Suppressor macrophage (primary cell): ENCODE data around the gene CYB5B.
A peak's percentile ranks its signal among the peaks of the same experiment; 100 is the strongest.

Source experiments
- DNase-seq, 4 experiments: peaks; one replicate each; pipeline ENCODE4 v3.0.0-alpha.2; 2020 to 2022

The CYB5B gene

DNA sequence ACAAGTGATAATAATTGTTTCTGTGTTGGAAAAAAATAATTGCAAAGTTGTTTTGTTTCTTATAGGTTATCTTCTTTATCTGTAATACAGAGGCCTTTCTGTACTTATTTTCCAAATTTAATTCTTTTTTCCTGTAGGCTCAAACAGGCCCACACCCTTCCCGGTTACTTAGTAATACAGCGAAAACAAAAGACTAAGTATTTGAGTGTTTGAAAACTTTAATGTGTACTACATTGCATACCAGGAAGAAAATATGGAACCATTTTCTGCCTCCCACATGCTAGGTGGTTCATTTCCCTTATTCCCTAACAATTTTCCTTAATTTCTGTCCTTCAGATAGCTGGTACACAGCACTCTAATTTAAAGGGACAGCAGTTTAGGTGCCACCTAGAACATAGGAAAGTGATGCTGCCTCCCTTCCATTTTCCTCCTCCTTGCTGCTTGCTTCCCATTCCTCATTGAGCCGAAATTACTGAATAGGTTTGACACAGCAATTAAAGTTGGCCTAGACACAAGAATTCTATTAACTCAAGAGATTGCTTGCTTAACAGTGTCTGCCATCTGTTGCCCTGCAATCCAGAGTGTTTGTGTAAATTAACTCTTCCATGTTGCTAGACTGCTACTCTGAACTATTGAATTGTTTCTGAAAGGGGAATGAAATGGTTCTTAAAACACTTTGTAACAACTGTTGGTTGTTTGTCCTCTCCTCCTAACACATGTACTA is 24.2 kb downstream of the CYB5B start:
- DNase-seq, result no peak

DNA sequence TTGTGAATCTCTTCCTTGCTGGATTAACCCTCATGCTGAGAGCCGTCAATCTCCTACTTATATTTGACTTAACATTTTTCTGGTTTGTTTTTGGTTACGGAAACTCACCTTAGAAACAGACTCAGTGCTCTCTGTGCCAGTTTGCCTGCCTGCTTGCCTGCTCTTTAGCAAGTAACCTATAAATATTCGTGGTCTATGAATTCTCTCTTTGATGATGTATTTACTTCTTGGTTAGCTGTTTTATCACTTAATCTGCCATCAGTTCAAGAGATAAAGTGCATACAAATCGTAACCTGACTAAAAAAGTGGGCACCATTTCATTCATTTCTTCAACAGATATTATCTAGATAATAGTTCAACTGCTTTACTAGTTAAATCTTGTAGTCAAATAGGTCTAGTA is 26.7 kb downstream of the CYB5B start:
- DNase-seq, result no peak

DNA sequence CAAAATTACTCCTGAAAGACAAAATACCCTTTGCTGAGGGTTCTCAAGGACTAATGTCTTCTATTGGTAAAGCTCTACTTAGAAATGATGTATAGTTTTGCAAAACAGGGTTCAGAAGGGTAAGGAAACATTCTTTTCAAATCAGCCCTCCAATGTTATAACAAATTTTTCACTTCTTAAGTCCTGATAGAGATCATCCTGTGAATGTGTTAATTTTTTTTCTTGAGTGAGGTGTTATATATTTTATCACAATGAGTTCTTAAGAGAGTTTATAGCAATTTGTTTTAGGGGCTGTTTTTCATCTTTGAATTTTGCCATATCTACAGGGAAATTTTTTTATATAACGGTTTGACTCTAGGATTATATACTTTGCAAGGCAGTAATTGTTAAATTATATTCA is 29.5 kb downstream of the CYB5B start:
- no peak for DNase-seq

DNA sequence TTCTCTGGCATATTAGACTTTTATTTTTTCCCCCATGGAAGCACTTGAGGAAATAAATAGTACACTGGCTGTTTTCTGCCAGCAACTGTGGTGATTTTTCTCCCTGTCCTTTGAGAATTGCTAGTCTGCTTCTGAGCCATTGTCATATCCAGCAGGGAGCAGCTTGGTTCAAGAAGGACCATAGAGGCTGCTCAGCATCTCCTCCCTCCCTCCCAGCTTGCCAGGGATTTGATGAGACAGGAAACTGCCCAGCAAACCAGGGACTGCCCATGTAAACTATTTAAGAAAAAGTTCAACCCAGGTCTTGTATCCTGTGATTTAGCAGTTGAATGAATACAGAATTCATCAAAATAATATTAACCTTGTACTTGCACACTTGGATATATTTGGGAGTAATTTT is 39.5 kb downstream of the CYB5B start:
- DNase-seq, result no peak

DNA sequence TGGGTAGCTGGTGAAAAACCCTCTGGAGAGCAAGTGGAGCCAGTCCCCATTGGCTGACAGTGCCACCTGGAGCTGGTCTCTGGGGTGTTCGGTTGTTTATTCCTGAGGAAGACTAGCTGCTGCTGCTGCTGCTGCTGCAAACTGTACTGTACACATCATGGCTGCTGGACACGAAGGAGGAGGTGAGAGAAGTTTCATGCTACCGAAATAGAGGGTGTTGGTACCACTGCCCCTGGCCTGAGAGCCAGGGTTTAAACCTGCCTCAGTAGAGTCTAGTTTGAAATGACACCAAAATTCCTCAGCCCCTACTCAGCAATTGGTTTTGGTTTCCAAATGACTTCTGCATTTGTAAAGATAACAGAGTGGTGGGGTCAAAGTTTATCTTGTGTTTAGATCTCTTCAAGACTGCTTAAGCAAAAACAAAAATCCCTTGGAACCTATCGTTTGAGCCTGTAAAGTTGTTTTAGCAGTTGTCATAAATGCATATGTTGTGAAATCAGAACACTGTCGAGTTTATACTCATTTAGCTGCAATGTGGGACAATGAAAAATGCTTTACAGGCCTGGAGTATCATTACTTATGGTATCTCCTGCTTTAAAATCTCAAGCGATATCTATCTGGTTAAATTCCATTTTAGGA is 40.8 kb downstream of the CYB5B start:
- no peak for DNase-seq

DNA sequence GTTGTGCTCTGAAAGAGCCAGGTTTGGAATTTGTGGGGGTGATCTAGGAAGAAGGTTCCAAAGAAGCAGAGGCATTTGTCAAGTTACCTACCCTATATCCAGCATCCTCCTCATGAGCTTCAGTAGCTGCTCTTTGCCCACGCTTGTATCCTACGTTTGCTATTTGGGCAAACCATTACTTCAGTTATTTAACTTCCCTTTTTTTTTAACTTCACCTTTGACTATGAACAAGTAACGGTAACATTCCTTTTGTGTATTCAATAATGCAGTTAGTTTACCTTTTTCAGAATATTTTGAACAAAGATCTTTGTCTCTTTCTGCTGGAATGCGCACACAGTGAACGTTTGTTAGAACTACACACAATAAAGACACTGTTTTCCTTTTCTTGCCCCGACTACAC is 41.5 kb downstream of the CYB5B start:
- no peak for DNase-seq

DNA sequence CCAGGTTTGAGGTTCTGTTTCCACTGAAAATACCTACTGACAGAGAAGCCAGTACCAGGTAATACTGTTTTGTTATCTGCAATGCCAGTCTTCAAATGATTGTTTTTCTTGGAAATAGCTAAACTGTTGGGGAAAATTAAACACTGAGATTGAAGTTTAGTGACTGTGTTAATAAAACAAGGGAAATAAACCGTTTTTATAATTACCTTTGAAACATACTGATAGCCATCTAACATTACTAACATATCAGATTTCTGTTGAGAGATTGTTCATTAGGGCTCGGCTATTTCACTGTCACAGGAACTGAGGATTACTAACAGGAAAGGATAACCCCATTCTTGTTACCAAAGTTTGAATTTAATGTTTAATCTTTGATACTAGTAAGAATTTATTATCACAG is 42.1 kb downstream of the CYB5B start:
- DNase-seq, result no peak

DNA sequence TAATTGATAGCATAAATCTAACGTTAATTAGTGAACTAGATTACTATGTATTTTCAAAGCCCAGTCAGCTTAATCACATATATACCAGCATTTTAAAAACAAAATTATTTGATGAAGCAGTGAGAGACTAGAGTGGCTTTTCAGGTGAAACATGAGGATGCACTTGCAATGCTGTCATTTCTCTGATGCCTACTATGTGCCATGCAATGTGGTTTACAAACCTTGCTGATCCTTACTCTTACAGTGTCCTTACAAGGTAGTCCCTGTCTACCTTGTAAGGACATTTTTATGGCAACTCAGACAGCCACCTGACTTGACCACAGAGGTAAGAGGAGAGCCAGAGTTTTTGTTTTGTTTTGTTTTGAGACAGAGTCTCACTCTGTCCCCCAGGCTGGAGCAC is 42.7 kb downstream of the CYB5B start:
- no peak for DNase-seq

DNA sequence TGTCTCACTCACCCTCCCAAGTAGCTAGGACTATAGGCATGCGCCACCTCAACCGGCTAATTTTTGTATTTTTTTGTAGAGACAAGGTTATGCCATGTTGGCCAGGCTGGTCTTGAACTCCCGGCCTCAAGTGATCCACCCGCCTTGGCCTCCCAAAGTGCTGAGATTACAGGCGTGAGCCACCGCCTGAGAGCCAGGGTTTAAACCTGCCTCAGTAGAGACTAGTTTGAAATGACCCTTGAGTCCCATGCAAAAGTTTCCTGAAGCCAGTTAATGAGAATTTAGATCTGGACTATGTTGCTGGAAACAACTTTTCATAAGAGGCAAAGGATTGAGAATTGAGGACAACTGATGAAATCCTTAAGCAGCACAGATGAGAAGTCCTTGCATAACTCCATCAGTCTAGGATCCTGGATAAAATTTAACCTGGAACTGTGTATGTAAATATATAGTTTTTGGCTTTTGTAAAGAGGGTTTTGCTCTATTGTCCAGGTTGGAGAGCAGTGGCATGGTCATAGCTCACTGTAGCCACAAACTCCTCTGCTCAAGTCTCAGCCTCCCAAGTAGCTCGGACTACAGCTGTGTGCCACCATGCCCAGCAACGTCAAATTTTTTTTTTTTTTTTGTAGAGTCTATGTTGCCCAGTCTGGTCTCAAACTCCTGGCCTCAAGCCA is 43.2 kb downstream of the CYB5B start:
- no peak for DNase-seq

DNA sequence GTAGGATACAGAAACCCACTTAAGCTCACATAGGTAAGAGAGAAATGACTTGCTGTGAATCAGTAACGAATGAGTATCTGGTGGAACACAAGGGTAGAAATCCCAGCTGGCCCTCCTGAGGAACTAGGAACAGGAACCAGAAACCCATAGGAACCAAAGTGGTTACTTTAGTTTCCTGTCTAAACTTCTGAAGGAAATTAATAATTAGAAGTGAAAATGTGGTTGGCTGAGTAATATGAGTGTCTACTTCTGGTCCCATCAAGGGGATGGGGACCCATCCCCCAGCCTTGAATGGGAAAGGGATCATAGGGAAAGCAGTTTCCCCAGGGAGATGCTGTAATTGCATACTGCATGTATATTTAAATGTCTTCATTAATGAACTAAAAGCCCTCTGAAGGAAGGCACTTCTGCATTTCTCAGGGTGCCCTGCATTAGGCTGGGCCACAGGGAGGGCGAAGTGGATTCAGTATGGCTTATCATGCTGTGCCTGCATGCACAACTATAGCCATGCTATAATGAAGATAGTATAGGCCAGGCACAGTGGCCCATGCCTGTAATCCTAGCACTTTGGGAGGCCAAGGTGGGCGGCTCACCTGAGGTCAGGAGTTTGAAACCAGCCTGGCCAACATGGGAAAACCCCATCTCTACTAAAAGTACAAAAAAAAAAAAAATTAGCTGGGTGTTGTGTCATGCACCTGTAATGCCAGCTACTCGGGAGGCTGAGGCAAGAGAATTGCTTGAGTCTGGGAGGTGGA is 45.6 kb downstream of the CYB5B start:
- peak; percentile 30 to 75 (median 58) for DNase-seq

DNA sequence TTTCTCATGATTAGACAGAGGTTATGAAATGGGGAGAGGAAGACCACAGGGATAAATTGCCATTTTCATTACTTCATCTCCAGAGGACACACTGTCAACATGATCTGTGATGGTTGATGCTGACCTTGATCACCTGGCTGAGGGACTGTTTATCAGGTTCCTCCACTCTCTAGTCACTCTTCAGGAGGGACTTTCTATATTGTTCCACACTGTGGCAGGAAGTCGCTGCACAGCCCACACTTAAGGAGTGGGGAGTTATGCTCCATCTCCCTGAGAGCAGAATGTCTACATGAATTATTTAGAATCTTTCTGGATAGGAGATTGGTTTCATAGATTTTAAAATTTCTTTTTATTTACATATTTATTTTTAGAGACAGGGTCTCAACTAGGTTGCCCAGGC is 46.7 kb downstream of the CYB5B start:
- no peak for DNase-seq

DNA sequence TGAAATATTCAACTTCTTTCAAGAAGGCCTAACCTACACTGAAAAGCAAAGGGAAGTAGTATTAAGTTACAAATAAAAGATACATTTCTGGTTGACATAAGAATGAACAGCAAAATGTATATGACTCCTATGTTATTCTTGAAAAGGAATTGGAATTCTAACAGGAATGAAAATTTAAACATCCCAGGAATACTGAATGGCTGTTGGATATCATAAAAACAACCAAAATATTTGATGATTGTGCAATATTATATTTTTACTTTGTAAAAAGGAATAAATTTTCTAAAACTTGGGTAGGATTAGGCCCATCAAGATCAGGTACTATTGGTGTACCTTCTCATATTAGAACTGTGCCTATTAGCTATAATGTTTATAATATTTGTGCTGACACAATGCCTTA is 50.0 kb downstream of the CYB5B start:
- DNase-seq, result no peak

DNA sequence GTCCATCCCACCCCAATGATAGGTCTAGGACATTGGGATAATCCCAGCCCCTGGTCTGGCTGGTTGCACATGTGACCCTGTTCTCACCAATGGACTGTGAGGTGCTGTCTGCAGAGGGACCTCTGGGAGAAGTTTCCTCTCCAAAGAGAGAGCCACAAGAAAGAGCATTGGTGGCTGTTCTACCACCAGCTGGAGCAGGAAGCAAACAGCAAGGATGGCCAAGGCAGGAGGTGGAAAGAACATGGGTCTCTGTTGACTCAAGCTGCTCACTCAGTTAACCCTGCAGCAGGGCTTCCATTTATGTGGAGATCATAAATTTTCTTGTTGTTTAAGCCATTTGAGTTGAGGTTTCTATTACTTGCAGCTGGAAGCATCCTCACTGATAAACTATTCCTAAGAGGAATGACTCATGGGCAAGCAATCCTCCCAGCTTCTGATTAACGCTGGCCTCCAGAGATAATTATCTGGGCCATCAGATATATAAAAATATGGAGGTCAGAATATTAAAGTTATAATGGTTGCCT is 52.6 kb downstream of the CYB5B start:
- no peak for DNase-seq

DNA sequence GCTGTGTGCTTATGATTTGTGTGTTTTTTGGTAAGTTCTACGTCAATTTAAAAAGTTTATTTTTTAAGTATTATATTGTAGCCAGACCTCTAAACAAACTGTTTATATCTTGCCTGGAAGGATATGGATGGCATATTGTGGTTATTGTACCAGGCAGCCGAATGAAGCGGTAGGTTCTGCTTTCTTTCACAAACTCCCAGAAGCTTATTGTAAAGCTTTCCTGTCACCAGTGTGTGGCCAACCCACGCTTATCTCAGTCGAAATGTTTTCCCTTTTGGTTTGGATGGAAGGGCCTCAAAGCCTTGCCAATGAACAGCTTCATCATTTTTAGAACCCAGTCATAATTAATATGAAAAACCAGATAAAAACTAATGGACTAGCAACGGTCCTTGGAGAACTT is 53.1 kb downstream of the CYB5B start:
- peak; percentile 64 to 80 (median 71) for DNase-seq

DNA sequence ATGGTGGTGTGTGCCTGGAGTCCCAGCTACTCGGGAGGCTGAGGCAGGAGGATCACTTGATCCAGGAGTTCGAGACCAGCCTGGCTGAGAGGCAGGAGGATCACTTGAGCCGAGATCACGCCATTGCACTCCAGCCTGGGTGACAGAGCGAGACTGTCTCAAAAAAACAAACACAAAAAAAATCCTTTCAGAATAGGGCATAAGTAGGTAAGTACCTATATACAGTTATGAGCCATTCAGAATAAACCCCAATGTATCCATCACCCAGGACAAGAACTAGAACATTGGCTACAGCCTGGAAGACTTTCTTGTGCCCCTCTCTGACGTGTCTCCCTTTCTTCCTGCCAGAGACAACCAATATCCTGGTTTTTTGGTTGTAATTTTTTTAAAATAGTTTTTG is 54.3 kb downstream of the CYB5B start:
- no peak for DNase-seq

DNA sequence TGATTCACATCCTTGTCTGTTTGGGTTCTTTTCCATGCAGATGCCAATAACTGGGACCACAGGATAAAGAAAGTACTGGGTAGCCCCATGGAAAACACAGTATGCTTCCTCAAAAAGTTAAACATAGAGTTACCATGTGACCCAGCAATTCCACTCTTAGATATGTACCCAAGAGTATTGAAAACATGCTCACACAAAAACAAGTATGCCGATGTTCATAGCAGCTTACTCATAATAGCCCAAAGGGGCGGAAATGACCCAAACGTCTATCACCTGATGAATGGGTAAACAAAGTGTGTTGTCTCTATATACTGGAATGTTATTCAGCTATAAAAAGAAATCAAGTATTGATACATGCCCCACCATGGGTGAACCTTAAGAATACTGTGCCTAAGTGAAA is 55.4 kb downstream of the CYB5B start:
- no peak for DNase-seq

DNA sequence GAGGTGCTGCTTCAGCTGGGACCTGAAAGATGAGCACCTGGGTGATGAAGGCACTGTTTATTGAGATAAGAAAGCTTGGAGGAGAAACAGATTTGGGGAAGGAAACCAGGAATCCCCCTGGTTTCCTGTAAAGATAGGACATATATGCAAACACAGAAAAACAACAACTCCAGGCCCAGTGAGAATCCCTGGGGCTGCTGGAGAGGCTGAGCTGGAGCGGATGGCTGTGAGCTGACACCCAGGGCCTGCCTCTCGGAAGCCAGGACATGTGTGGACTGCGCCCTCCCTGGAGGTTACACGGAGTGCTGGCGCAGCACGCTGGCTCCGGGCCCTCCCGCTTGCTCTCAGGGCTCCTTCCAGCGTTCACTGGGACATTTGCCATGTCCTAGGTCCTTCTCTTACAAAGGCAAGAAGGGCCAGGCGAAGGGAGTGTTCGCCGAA is 57.5 kb downstream of the CYB5B start:
- no peak for DNase-seq

DNA sequence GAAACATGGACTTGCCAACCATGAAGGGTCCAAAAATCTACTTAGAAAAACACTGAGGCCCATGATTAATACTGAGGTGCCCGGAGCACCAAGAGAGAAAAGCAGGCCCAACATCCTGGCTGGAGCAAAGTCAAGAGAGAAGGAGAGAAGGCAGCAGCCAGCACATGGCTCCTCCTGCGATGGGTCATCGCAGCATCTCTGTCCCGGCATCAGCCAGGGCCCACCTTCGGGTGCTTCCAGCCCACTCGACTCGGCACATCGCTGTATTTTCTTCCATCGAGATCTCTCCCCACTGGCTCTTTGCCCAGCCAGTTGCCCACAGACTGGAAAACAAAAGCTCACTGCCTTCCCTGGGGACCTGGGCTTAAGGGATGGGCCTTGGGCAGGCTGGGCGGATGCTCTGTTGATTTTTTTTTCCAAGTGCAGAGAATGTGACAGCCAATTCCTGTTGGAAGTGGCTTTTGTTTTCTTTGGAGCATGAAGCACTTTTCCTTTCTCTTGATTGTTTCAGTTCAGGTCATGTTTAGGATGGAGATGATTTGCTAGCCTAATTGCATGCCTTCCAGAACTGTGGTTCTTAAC is 58.1 kb downstream of the CYB5B start:
- no peak for DNase-seq

DNA sequence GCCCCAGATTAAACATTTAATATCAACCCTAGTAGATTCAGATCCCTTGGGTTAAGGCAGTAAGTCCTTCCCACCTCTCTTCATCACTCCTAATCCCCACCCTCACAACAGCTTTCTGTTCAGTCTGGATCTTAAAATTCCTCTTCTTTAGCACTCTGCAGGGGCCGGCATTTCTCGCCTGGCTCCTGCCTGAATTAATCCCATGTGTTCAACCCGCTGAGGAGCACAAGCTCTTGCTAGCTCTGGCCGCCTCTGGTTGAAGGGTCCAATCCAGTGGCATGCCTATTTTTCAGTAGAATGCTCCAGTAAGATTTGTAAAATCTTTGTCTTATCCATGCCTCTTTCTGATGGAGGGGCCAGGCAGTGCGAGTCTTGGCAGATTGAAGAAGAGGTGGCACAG is 59.2 kb downstream of the CYB5B start:
- DNase-seq, result no peak

DNA sequence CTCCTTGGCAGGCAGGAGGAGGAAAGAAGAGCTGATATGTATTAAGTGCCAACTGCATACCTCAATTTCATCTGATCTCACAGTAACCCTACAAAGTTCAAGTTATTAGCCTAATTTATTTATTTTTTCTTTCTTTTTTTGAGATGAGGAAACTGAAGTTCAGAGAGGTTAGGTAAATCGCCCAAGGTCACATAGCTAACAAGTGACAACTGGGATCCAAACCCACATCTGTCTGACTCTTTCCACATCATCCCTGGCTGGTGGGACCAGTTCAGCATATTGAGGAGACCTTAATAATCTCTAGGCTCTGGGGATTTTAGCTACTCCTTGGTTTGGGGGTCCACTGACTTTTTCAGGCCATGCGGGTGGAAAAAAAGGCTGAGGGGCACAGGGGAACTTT is 60.9 kb downstream of the CYB5B start:
- DNase-seq, result no peak

DNA sequence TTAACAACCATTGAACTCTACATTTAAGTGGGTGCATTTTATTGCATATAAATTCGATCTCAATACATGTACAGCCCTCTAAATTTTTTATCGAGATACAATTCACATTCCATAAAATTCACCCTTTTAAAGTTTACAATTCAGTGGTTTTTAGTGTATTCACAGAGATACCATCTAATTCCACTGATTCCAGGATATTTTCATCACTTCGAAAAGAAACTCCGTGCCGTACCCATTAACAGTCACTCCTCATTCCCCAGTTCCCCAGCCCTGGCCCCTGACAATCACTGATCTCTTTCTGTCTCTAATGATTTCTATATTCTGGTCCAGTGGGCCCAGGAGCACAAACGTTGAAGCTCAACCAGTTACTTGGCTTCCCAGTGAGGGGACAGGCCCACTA is 61.4 kb downstream of the CYB5B start:
- DNase-seq, result no peak

DNA sequence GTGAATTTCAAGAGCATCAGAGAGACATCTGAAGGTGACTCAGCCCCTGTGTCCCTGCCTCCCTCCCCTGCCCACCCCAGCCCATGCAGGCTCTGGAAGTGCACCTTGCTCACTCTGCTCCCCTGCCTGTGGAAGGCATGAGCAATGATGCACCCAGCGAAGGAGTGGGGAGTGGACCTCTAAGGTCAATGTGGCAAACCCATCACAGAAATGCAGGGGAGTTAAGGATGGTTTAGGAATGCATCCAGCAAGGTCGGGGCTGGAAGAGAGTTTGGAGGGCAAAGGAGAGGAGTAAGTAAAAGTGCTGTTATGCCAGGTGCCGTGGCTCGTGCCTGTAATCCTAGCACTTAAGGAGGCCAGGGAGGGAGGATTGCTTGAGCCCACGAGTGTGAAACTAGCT is 61.9 kb downstream of the CYB5B start:
- no peak for DNase-seq

DNA sequence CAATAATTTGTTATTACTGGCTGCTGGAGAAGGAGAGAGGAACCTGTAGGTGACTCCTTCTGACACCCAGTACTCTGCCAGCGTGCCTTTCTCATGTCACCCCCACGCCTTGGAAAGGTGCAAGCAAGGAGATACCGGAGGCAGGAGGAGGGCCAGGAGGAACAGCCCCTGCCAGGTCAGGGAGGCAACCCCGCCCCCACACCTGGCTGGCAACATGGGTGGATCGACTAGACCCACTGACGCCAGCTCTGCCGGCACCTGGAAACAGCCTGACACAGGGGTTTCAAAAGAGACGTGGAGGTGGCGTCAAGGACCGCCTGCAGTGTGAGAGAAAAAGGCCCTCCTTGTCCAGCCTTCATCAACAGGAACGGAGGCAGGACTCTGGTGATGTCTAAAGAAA is 62.3 kb downstream of the CYB5B start:
- no peak for DNase-seq
